Stimulated activated CD4-positive, alpha-beta T cell treated with anti-CD3 and anti-CD28 coated beads, Interleukin-1b, Interleukin-23, amount 100 ng/mL, for 24 hours (primary cell): ENCODE measurements around the gene RAPGEF5.

Experiments
- DNase-seq, 4 experiments: peaks; one replicate each; pipeline ENCODE4 v3.0.0-alpha.2; 2020; ENCODE audit warnings: low read depth in 4 of 4, low spot score in 1 of 4

RAPGEF5 gene

GRCh38 chr7:22229148-22229547, 127.8 kb downstream of the RAPGEF5 start:
- DNase-seq, result no peak

GRCh38 chr7:22223807-22224206, 133.1 kb downstream of the RAPGEF5 start:
- no peak for DNase-seq

- DNase-seq, result no peak
Observed at GRCh38 chr7:22220941-22221340, 136.0 kb downstream of the RAPGEF5 start.

- DNase-seq, result no peak
Observed at GRCh38 chr7:22219739-22220493, 137.0 kb downstream of the RAPGEF5 start.

GRCh38 chr7:22219036-22219435, 137.9 kb downstream of the RAPGEF5 start:
- DNase-seq, result no peak

- DNase-seq, result no peak
Observed at GRCh38 chr7:22216832-22217475, 140.0 kb downstream of the RAPGEF5 start.

GRCh38 chr7:22216309-22216708, 140.6 kb downstream of the RAPGEF5 start:
- no peak for DNase-seq

GRCh38 chr7:22214000-22214399, 143.0 kb downstream of the RAPGEF5 start:
- DNase-seq, result no peak

- no peak for DNase-seq
Observed at GRCh38 chr7:22213081-22213480, 143.9 kb downstream of the RAPGEF5 start.

GRCh38 chr7:22210967-22211366, 146.0 kb downstream of the RAPGEF5 start:
- DNase-seq, result no peak

GRCh38 chr7:22210355-22210754, 146.6 kb downstream of the RAPGEF5 start:
- no peak for DNase-seq

- DNase-seq, result no peak
Observed at GRCh38 chr7:22208799-22209198, 148.2 kb downstream of the RAPGEF5 start.

- DNase-seq, result no peak
Observed at GRCh38 chr7:22207724-22208225, 149.2 kb downstream of the RAPGEF5 start.

GRCh38 chr7:22205631-22206030, 151.3 kb downstream of the RAPGEF5 start:
- DNase-seq, result no peak

- DNase-seq, result no peak
Observed at GRCh38 chr7:22204312-22204711, 152.6 kb downstream of the RAPGEF5 start.

GRCh38 chr7:22202141-22202540, 154.8 kb downstream of the RAPGEF5 start:
- no peak for DNase-seq

- DNase-seq, result no peak
Observed at GRCh38 chr7:22201186-22201880, 155.6 kb downstream of the RAPGEF5 start.

GRCh38 chr7:22200777-22201176, 156.2 kb downstream of the RAPGEF5 start:
- no peak for DNase-seq

GRCh38 chr7:22200238-22200637, 156.7 kb downstream of the RAPGEF5 start:
- no peak for DNase-seq

GRCh38 chr7:22197376-22197775, 159.6 kb downstream of the RAPGEF5 start:
- DNase-seq, result no peak

- no peak for DNase-seq
Observed at GRCh38 chr7:22196429-22196828, 160.5 kb downstream of the RAPGEF5 start.
